Frontal cortex (tissue), 4 donors: ENCODE data around the gene GAL3ST2. TPM values are rescaled to one million over a fixed set of nuclear protein-coding genes. Genes with fewer than 3 reads are reported as not detected.
"Not testable (repeated sequence)": the region's sequence is repeated elsewhere in the genome, so short reads cannot be mapped to it uniquely, and the experiment has no call there.

ENCODE experiments used
- DNase-seq, 2 donors: peaks; one replicate each; pipeline ENCODE4 v3.0.0; 2012; ENCODE audit warnings: low spot score in 2 of 2
- FAIRE-seq: peaks from 2 replicates; lab custom pipeline; 2012; peaks lifted over from hg19 to GRCh38; lab: Jason Lieb, UNC
- total RNA-seq: library from RNA; depleted of rRNA; stranded (reverse); fragments of >200 nt; gene quantifications from one replicate; pipeline ENCODE4 v1.2.3, GENCODE V29; 2014
- donor health status: control.
- donor health status: control.
- donor health status: control.

Gene GAL3ST2
- 0.41 TPM for total RNA-seq

GRCh38 chr2:241776336-241777169 lies at the start of gene GAL3ST2:
TSS of gene GAL3ST2 (plus strand) at chr2:241776822. CDS start at chr2:241776956, 134 bp downstream.
- FAIRE-seq (no peak), DNase-seq (peak; percentile 8 to 16)

DNA sequence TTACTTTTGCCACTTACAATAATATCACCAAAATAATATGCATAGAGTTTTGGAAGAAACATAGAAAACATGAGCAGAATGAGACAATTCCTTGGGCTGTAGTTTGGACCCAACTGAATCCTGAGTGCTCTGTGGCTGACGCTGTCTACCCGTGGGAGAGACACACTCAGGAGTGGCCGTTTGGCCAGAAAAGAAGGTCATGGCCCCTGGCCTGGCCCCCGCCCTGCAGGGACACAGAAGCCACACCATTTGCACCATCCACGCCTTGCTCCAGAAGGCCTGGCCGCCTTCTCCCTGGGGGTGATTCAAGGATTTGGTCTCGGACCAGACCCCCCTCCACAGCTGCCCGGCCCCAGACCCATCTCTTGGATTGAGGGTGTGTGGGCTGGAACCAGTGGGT lies 48.6 kb upstream of the GAL3ST2 start:
- DNase-seq (peak in 1 of 2 donors; percentile 7), FAIRE-seq (no peak)

GRCh38 chr2:241728627-241729026 lies 48.0 kb upstream of the GAL3ST2 start:
- FAIRE-seq (no peak), DNase-seq (peak; percentile 69 to 73)

- FAIRE-seq: no peak
- no peak for DNase-seq
Measured at GRCh38 chr2:241729868-241730267, 46.8 kb upstream of the GAL3ST2 start.

GRCh38 chr2:241730671-241731293 lies 45.8 kb upstream of the GAL3ST2 start:
- FAIRE-seq (no peak), DNase-seq (no peak)

DNA sequence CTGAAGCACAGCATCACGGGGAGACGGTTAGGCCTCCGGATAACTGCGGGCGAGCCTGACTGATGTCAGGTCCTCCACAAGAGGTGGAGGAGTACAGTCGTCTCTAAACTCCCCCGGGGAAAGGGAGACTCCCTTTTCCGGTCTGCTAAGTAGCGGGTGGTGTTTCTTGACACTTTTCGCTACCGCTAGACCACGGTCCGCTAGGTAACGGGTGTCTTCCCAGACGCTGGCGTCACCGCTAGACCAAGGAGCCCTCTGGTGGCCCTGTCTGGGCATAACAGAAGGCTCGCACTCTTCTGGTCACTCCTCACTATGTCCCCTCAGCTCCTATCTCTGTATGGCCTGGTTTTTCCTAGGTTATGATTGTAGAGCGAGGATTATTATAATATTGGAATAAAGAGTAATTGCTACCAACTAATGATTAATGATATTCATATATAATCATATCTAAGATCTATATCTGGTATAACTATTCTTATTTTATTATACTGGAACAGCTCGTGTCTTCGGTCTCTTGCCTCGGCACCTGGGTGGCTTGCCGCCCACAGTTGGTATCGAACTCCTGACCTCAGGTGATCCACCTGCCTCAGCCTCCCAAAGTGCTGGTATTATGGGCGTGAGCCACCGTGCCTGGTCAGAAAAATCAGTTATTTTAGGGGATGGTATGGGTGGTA lies 44.0 kb upstream of the GAL3ST2 start:
- FAIRE-seq, DNase-seq: not testable (repeated sequence)

DNA sequence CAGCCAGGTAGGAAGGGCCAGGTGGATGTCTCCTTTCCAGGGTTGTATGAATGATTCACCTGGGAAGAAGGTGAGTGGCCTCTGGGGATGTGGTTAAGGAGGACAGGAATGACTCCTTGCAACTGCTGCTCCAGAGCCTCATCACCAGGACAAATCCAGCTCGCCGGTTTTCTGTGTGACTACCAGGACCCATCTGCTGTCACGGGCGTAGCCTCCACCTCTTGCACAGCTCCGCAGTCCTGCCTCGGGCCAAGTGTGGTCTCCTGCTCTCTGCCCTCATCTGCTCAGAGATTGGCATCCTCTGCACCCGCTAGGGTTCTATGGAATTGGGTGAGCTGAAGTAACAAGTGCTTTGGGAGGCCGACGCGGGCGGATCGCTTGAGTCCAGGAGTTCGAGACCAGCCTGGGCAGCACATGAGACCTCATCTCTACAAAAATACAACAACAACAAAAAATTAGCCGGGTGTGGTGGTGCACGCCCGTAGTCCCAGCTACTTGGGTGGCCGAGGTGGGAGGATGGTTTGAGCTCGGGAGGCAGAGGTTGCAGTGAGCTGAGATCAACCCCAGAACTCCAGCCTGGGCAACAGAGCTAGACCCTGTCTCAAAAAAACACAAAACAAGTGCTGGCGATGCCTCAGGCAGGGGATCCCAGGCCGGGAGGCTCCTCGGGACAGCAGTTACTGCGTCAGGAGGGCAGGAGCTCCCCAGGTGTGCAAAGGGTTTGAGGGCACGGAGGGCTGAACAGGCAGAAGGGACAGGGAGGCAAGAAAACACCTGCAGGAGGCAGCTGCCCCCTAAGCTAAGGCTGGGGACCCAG lies 43.0 kb upstream of the GAL3ST2 start:
- DNase-seq (no peak), FAIRE-seq (no peak)

- no peak for DNase-seq
- FAIRE-seq: no peak
Measured at GRCh38 chr2:241734208-241734466, 42.5 kb upstream of the GAL3ST2 start.

GRCh38 chr2:241734467-241735208 lies 42.0 kb upstream of the GAL3ST2 start, which contains the start of gene D2HGDH:
TSS of gene D2HGDH (plus strand) at chr2:241734630. CDS start at chr2:241735225, 595 bp downstream.
- FAIRE-seq: no peak

GRCh38 chr2:241736111-241736510 lies 40.5 kb upstream of the GAL3ST2 start:
- no peak for FAIRE-seq
- no peak for DNase-seq

More at GRCh38 chr2:241734467-241735208, 42.0 kb upstream of the GAL3ST2 start, which contains the start of gene D2HGDH:
- DNase-seq: peak; percentile 97 to 99

DNA sequence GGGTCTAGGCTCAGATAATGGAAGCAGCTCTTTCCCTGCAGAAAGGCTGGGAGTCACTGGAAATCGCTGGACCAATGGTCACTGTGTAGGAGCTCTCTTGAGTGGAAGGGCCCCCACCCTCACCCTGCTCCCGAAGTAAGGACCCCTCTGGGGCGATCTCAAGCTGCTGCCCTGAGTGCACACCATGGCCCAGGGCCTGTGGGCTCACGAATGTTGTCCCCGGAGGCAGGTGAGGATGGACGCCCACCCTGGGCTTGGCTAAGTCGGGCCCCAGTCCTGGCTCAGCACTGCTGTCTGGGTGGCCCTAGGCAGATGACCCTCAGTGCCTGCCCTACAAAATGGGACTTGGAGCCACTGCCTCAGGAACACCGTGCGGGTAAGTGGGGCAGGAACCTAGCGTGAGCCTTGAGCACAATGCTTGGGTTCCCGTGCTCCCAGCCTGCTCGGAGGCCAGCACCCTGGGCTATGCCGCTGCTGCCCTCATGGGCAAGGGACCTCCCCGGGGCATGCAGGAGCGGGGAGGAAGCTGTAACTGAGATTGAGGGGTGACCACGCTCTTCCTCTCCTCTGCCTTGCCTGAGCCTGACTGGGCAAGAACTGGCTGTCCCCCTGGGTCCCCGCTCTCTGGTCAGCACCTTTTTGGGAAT lies 38.5 kb upstream of the GAL3ST2 start:
- DNase-seq (no peak), FAIRE-seq (no peak)

- no peak for FAIRE-seq
- no peak for DNase-seq
Measured at GRCh38 chr2:241739177-241739576, 37.4 kb upstream of the GAL3ST2 start.

GRCh38 chr2:241739651-241740050 lies 37.0 kb upstream of the GAL3ST2 start:
- DNase-seq: no peak
- FAIRE-seq: no peak

GRCh38 chr2:241741016-241741415 lies 35.6 kb upstream of the GAL3ST2 start:
- no peak for FAIRE-seq
- no peak for DNase-seq

DNA sequence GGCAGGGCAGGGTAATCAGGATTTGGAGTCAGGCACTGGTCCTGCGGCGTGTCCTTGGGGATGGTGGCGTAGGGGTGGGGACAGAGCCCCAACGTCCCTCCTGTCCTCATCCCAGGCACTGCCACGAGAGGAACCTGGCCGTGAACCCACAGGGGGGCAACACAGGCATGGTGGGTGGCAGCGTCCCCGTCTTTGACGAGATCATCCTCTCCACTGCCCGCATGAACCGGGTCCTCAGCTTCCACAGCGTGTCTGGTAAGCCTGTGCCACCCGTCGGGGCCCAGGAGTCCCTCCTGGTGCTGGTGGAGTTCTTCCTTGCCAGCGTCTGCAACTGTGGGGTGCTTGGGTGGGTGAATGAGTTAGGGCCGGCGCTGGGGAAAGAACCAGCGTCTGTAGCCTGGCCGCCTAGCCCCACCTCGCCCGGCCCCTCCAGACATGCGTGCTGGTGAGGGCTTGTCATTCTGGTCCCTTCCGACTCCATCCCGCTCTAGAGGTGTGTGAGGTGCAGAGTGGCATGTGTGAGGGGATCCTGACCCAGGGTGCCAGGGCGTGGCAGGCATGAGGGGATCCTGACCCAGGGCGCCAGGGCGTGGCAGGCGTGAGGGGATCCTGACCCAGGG lies 34.2 kb upstream of the GAL3ST2 start:
- no peak for DNase-seq
- FAIRE-seq: no peak

- not testable (repeated sequence) for FAIRE-seq, DNase-seq
Measured at GRCh38 chr2:241743008-241743407, 33.6 kb upstream of the GAL3ST2 start.

DNA sequence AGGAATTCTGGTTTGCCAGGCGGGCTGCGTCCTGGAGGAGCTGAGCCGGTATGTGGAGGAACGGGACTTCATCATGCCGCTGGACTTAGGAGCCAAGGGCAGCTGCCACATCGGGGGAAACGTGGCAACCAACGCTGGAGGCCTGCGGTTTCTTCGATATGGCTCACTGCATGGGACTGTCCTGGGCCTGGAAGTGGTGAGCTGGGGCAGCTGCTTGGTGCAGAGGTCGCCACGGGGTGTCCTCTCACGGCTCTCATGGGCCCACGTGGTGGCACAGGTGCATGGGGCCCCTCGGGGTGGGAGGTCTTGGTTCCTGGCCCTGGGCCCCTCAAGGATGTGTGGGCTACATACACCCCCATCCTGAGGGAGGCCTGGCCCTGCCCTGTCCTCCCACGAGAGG lies 33.0 kb upstream of the GAL3ST2 start:
- DNase-seq (no peak), FAIRE-seq (no peak)

DNA sequence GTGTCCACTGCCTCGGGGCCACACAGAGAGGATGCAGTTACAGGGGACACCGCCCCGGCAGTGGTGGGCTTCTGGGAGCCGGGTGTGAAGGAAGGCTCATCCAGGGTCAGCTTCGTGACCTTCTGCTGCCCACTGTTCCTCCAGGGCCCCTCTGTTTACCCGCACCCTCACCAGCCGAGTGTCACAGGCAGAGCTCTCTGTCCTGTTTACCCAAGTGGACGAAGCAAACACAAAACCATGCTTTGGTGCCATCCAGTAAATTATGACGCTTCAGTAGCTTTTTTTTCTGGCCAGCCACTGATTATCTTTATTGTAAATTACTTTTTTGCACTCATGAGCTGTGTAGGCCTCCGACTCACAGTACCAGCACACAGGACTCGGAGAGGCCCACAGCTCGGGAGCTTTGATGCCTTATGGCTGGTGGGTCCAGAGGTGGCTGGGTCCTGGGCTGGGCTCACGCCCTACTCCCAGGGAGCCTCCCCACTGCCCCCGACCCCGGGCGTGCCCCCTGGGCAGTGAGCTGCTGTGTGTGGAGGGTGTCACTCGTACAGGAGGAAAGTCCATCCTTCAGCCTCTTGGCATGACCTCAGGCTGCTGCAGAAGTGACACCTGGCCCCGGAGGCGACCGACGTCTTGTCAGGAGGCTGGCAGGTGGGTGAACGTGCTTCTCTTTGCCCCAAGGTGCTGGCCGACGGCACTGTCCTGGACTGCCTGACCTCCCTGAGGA lies 32.4 kb upstream of the GAL3ST2 start:
- DNase-seq (no peak), FAIRE-seq (no peak)
